Muscle of leg (tissue), 11 donors: Measurements from ENCODE around the gene PAIP2. TPM values are rescaled to one million over a fixed set of nuclear protein-coding genes. Genes with fewer than 3 reads are reported as not detected.
A peak's percentile ranks its signal among the peaks of the same experiment; 100 is the strongest.
"Not testable (repeated sequence)": the region's sequence is repeated elsewhere in the genome, so short reads cannot be mapped to it uniquely, and the experiment has no call there.

Source experiments
- DNase-seq: peaks from one replicate; pipeline ENCODE4 v3.0.0; 2013
- H3K27ac ChIP-seq: one replicate; pipeline ENCODE4 v1.5.1; 2013; ENCODE audit warnings: mild to moderate bottlenecking, low read length, control low read depth
- H3K27me3 ChIP-seq: one replicate; pipeline ENCODE4 v1.6.1; 2013; ENCODE audit warnings: low read length; ENCODE audit not compliant: control insufficient read depth, insufficient read depth
- H3K36me3 ChIP-seq: one replicate; pipeline ENCODE4 v1.6.1; 2013; ENCODE audit warnings: low read length; ENCODE audit not compliant: control insufficient read depth, insufficient read depth
- H3K4me1 ChIP-seq: one replicate; pipeline ENCODE4 v1.6.1; 2013; ENCODE audit warnings: low read length; ENCODE audit not compliant: control insufficient read depth, insufficient read depth
- H3K4me3 ChIP-seq: one replicate; pipeline ENCODE4 v1.5.1; 2013; ENCODE audit warnings: low read length, control low read depth
- H3K9me3 ChIP-seq: replicated peaks from 2 replicates; pipeline ENCODE4 v1.6.1; 2013; ENCODE audit warnings: low read depth, low read length; ENCODE audit not compliant: control insufficient read depth
- WGBS: methylation state at CpG from one replicate; pipeline ENCODE4 v1.1.5; 2013; ENCODE audit warnings: missing lambda C conversion rate; ENCODE audit not compliant: insufficient coverage; 5-methylcytosine and 5-hydroxymethylcytosine counted together
- polyA plus RNA-seq, 8 donors: library from polyadenylated mRNA; unstranded; fragments of 120-200 nt; gene quantifications; one replicate each; pipeline versions ENCODE4 v1.2.1 to v1.2.3, GENCODE V29; 2013; ENCODE audit warnings: inconsistent platforms in 1 of 8, low replicate concordance in 1 of 8; ENCODE audit not compliant: insufficient read length in 8 of 8, insufficient read depth in 1 of 8
- total RNA-seq: library from RNA; stranded (reverse); fragments of 120-200 nt; gene quantifications from one replicate; pipeline ENCODE4 v1.2.4, GENCODE V29; 2013

Gene PAIP2
- total and polyA plus RNA-seq, 9 donors: 54.0 to 146 (median 120) TPM

DNA sequence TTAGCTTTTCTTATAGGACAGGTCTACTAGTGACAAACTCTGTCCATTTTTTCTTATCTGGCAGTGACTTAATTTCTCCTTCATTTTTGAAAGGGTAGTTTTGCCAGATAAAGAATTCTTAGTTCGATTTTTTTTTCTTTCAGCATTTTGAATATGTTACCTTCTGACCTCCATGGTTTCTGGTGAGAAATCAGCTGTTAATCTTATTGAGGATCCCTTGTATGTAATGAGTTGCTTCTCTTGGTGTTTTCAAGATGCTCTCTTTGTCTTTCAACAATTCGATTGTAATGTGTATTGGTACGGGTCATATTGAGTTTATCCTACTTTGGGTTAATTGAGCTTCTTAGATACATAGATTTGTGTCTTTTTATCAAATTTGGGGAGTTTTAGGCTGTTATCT lies 12.5 kb downstream of the PAIP2 start:
- Histone ChIP-seq H3K9me3 (no peaks in the 10 kb centered on the region), H3K4me3 (no peak overlapping the region), H3K27me3 (no peaks in the 10 kb centered on the region), H3K27ac (no peak overlapping the region), H3K4me1 (no peaks in the 10 kb centered on the region), H3K36me3 (peaks cover 11% of the 10 kb centered on the region)
- WGBS: no CpG with 5 or more reads among the region's 3 CpGs
- no peak for DNase-seq

DNA sequence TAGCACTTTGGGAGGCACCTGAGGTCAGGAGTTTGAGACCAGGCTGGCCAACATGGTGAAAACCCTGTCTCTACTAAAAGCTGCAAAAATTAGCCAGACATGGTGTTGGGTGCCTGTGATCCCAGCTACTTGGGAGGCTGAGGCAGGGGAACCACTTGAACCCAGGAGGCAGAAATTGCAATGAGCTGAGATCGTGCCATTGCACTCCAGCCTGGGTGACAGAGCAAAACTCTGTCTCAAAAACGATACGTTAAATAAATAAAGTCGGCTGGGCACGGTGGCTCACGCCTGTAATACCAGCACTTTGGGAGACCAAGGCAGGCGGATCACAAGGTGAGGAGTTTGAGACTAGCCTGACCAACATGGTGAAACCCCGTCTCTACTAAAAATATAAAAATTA lies 14.2 kb downstream of the PAIP2 start:
- peaks cover 11% of the 10 kb centered on the region for H3K36me3 ChIP-seq
- not testable (repeated sequence) for DNase-seq, H3K4me1 ChIP-seq, H3K4me3 ChIP-seq, H3K27me3 ChIP-seq, H3K27ac ChIP-seq, H3K9me3 ChIP-seq
- 97% methylated on average over 7 of the region's 8 CpGs for WGBS

DNA sequence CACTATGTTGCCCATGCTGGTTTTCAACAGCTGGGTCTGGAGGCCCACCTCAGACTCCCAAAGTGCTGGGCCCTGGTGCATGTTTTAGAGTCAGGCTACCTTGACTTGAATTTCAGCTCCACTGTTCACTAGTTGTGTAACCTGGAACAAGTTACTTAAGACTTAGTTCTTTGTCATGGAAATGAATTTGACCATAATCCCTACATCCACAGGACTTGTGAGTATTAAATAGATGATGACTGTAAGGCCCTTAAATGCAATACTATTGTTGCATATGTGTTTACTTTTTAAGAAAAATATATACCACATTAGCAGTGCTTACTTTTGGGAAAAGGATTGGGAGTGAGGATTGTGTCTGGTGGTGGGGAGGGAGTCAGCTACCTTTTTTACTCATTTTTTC lies 16.4 kb downstream of the PAIP2 start:
- no peak for DNase-seq
- Histone ChIP-seq H3K27ac (no peak overlapping the region), H3K4me3 (no peak overlapping the region), H3K36me3 (peaks cover 8% of the 10 kb centered on the region), H3K9me3 (no peaks in the 10 kb centered on the region), H3K4me1 (no peaks in the 10 kb centered on the region), H3K27me3 (no peaks in the 10 kb centered on the region)

DNA sequence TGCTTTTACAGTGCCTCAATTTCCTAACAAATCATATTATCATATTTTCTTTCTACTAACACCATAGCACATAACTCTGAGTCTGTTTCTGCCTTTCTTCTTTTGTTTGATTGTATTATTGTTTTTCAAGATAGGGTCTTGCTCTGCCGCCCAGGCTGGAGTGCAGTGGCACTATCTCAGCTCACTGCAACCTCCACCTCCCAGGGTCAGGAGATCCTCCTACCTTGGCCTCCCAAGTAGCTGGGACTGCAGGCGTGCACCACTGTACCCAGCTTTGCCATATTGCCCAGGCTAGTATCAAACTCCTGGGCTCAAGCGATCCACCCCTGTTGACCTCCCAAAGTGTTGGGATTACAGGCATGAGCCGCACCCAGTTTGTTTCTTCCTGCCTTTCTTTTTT lies 18.7 kb downstream of the PAIP2 start:
- Histone ChIP-seq H3K4me3 (no peak overlapping the region), H3K9me3 (no peaks in the 10 kb centered on the region), H3K4me1 (no peaks in the 10 kb centered on the region), H3K27me3 (no peaks in the 10 kb centered on the region), H3K36me3 (peaks cover 21% of the 10 kb centered on the region), H3K27ac (no peak overlapping the region)
- 100% methylated on average over 2 of the region's 4 CpGs for WGBS
- no peak for DNase-seq

DNA sequence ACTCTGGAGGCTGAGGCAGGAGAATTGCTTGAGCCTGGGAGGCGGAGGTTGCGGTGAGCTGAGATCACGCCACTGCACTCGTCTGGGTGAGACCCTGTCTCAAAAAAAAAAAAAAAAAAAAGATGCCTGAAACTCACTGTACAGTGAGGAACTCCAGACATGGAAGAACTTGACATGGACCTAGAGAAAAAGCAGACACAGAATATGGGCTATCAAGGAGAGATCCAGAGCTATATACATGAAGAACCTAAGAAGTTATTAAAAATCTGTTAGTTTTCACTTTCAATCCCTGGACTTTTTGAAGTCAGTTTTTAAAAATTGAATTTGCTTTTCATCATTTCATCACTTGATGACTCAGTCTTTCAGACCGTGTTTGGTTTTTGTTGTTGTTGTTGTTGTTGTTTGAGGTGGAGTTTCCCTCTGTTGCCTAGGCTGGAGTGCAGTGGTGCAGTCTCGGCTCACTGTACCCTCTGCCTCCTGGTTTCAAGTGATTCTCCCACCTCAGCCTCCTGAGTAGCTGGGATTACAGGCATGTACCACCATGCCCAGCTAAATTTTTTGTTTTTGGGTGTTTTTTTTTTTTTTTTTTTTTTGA lies 20.3 kb downstream of the PAIP2 start:
- Histone ChIP-seq H3K4me1 (no peaks in the 10 kb centered on the region), H3K4me3 (no peak overlapping the region), H3K27ac (no peak overlapping the region), H3K36me3 (peaks cover 36% of the 10 kb centered on the region), H3K27me3 (no peaks in the 10 kb centered on the region), H3K9me3 (no peaks in the 10 kb centered on the region)
- DNase-seq: no peak
- 100% methylated on average over 1 of the region's 6 CpGs for WGBS

DNA sequence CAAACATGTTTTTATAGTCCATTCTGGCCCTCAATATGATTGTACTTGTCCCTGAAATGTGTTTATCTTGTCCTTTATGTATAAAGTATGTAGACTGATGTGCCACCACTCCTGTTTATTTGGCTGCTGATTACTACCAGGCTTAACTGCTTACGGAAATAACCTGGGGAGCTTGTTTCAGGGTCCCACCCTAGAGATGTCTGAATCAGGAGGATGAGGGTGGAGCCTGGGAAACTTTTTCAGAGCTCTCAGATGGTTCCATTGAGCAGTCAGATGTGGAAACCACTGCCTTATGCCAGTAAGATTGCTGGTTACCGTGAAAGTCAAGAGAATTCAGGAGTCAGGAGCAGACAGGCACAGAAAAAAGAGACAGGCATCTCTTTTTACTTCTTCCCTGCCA lies 22.3 kb downstream of the PAIP2 start:
- 73% methylated on average over 1 of the region's 2 CpGs for WGBS
- no peak for DNase-seq
- Histone ChIP-seq H3K27ac (no peak overlapping the region), H3K36me3 (peaks cover 33% of the 10 kb centered on the region), H3K4me1 (no peaks in the 10 kb centered on the region), H3K27me3 (no peaks in the 10 kb centered on the region), H3K9me3 (no peaks in the 10 kb centered on the region), H3K4me3 (no peak overlapping the region)

DNA sequence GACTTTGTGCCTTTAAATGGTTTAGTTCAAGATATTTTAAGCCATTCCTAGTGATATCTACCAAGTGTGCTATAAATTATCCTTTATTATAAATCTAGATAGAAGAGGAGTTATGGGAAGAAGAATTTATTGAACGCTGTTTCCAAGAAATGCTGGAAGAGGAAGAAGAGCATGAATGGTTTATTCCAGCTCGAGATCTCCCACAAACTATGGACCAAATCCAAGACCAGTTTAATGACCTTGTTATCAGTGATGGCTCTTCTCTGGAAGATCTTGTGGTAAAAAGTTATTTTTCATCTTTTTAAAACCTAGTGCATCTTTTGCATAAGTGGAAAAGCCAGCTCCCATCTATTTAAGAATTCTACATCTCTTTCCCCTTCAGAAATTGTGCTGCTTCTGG lies 22.8 kb downstream of the PAIP2 start:
- Histone ChIP-seq H3K27ac (no peak overlapping the region), H3K9me3 (no peaks in the 10 kb centered on the region), H3K36me3 (peaks cover 36% of the 10 kb centered on the region), H3K27me3 (no peaks in the 10 kb centered on the region), H3K4me1 (no peaks in the 10 kb centered on the region), H3K4me3 (no peak overlapping the region)
- DNase-seq: peak; percentile 25
- WGBS: no CpG with 5 or more reads among the region's 2 CpGs

DNA sequence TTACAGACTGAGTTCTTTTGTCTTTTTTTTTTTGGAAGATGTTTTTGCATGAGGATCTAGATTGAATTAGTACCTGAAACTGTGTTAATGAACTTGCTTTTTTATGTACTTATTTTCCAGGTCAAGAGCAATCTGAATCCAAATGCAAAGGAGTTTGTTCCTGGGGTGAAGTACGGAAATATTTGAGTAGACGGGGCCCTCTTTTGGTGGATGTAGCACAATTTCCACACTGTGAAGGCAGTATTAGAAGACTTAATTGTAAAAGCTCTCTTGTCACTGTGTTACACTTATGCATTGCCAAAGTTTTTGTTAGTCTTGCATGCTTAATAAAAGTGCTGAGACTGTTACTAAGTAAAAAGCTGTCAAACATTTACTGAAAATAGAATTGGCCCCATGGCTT lies 27.0 kb downstream of the PAIP2 start:
- H3K9me3 ChIP-seq: no peaks in the 10 kb centered on the region
- H3K27ac ChIP-seq: no peak overlapping the region
- no peak for DNase-seq
- H3K4me1 ChIP-seq: peaks cover 4% of the 10 kb centered on the region
- no peaks in the 10 kb centered on the region for H3K27me3 ChIP-seq
- WGBS: 37% methylated on average over 2 of the region's 2 CpGs
- H3K4me3 ChIP-seq: no peak overlapping the region
- peaks cover 55% of the 10 kb centered on the region for H3K36me3 ChIP-seq

DNA sequence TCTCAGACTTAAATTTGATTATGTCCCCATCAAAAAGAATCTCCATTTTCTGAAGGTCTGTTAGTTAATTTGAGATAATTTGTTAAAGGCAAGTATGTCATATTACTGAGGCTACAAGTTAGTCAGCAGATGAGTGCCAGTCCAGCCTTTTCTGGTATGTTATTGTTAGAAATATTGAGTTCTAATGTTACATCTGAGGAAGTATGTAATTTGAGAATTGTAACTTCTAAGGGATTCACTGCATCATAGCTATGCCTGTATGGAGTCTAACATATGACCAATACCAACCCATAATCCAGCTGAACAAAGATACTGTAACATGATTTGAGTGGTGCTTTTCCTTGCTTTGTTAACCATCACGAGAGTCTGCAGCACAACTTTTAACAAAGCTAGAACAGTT lies 27.5 kb downstream of the PAIP2 start:
- no peak for DNase-seq
- Histone ChIP-seq H3K36me3 (peaks cover 54% of the 10 kb centered on the region), H3K4me3 (no peak overlapping the region), H3K27ac (no peak overlapping the region), H3K4me1 (peaks cover 8% of the 10 kb centered on the region), H3K9me3 (no peaks in the 10 kb centered on the region), H3K27me3 (no peaks in the 10 kb centered on the region)
- whole genome bisulfite sequencing: no CpG with 5 or more reads among the region's 1 CpG

DNA sequence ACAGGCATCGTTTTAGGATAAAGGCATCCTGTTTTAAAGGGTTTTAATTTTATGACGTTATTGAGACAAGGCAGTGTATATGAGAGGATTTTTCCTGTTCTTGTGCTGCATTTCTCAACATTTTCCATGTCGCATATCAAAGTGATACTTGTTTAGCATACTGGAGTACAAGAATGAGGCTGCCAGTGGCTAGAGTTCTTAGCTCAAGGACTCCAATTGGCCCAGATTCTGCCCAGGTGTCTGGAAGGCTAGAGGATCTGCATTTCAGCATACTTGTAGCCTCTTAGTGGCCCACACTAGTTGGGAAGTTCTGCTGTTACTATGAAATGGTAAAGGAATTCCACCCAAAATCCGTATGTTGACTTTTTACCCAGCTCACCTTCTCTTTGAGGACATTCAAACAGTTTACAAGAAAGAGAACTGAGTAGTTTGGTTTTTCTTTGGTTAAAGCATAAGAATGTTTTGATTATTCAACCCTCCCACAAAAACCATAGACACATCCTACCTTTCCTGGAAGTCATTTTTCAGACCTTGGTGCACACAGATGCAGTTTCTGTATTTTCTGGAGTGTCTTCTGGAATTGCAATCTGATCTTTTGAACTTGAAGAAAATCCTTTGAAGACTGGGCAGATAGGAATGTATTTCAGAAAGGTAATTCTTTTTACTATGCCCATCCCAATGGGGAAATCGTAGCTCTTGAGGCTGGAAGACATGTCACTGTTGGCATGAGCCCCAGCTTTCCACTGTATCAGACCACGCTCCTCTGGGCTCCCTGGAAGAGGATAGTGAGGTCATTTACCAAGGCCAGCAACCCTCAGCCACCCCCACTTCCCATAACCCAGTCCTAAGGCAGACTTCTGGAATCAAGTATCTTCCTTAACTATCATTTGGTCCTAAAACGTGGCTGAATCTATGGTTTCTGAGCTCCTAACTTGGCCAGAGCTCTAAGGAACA lies 30.1 kb downstream of the PAIP2 start:
- Histone ChIP-seq H3K4me3 (no peak overlapping the region), H3K4me1 (peaks cover 8% of the 10 kb centered on the region), H3K27me3 (no peaks in the 10 kb centered on the region), H3K36me3 (peaks cover 36% of the 10 kb centered on the region), H3K27ac (no peak overlapping the region), H3K9me3 (no peaks in the 10 kb centered on the region)
- 59% methylated on average over 2 of the region's 7 CpGs for WGBS
- no peak for DNase-seq
